Muscle layer of duodenum (tissue), 2 donors: ENCODE results near the gene KCNMA1.

ENCODE experiments used
- H3K27ac ChIP-seq: one replicate; pipeline ENCODE4 v1.7.0; 2013; ENCODE audit warnings: mild to moderate bottlenecking, low read length
- H3K27me3 ChIP-seq: one replicate; pipeline ENCODE4 v1.7.0; 2013; ENCODE audit warnings: low read depth, mild to moderate bottlenecking, control low read depth, low read length
- H3K36me3 ChIP-seq, 2 donors: one replicate each; pipeline ENCODE4 v1.7.0; 2013; ENCODE audit warnings: low read length in 2 of 2, control low read depth in 1 of 2, mild to moderate bottlenecking in 1 of 2; ENCODE audit not compliant: insufficient read depth in 2 of 2, control insufficient read depth in 1 of 2
- H3K4me1 ChIP-seq, 2 donors: one replicate each; pipeline ENCODE4 v1.7.0; 2013; ENCODE audit warnings: low read length in 2 of 2, mild to moderate bottlenecking in 2 of 2, control low read depth in 1 of 2, moderate library complexity in 1 of 2; ENCODE audit not compliant: insufficient read depth in 2 of 2, control insufficient read depth in 1 of 2
- H3K4me3 ChIP-seq, 2 donors: one replicate each; pipeline ENCODE4 v1.7.0; 2013; ENCODE audit warnings: low read length in 2 of 2, low read depth in 1 of 2, mild to moderate bottlenecking in 1 of 2
- H3K9me3 ChIP-seq, 2 donors: one replicate each; pipeline ENCODE4 v1.7.0; 2013; ENCODE audit warnings: low read length in 2 of 2, control low read depth in 1 of 2, mild to moderate bottlenecking in 1 of 2; ENCODE audit not compliant: control insufficient read depth in 1 of 2
- donor health status: healthy.

Gene KCNMA1

DNA sequence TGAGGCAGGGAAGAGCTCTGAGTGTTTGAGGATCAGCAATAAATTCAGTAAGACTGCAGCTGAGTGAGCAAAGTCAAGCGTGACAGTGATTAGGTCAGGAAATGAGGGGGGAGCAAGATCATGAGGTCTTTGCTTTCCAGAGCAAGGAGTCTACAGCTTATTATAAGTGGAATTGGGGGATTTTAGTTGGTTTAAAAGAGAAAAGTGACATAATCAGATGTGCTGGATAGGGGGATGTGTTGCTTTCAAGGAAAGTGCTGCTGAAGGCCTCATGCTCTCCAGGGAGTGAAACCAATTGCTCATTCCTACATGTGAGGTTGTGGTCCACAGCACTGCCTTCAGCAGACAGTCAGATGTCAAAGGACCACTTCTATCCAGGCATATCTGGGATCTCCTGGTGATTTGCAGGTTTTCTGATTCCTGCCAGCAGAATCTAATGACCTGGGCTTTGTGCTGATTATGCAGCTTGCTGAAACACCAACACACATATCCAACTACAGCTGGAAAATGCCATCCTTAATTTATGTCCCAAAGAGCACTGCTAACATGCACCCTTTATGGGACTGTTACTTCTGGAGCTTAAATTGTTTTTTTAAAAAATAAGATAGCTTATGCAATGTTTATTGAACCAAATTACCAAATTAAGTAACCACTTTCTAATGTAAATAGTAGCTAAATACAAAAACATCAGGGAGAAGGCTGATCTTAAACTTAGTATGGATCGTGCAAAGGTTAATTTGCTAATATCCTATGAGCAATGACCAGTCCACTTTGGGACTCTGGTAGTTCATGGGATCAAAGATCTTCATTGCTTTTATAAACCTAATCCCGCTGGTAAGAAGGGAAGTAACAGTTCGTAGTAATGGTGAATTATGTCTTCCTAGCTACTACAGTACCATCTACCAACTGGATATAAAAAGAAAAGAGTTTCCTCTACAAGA, 607.6 kb downstream of the KCNMA1 start:
- no peaks in the 10 kb centered on the region for H3K27me3 ChIP-seq
- H3K4me3 ChIP-seq: no peak overlapping the region
- H3K4me1 ChIP-seq: no peaks in the 10 kb centered on the region
- H3K9me3 ChIP-seq: no peaks in the 10 kb centered on the region
- H3K27ac ChIP-seq: no peak overlapping the region
- no peaks in the 10 kb centered on the region for H3K36me3 ChIP-seq

DNA sequence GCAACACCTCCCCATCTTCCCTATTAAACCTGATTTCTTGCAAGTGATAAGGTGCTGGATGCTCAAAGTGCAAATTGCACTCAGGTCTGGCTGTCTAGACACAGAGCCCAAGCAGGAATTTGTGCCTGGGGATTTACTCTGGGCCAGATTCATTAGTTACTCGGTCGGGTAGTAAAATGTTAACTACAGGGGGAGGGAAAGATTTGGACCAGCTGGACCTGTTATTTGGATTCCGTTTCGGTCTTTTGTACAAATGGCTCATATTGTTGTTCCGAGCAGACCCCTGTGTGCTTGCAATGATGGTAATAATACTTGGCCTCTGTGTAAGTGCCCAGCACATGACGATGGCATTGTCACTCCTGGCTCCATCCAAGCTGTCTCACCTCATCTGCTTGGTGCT, 609.6 kb downstream of the KCNMA1 start:
- Histone ChIP-seq H3K4me3 (no peak overlapping the region), H3K27ac (no peak overlapping the region), H3K4me1 (no peaks in the 10 kb centered on the region), H3K9me3 (no peaks in the 10 kb centered on the region), H3K27me3 (no peaks in the 10 kb centered on the region), H3K36me3 (no peaks in the 10 kb centered on the region)

DNA sequence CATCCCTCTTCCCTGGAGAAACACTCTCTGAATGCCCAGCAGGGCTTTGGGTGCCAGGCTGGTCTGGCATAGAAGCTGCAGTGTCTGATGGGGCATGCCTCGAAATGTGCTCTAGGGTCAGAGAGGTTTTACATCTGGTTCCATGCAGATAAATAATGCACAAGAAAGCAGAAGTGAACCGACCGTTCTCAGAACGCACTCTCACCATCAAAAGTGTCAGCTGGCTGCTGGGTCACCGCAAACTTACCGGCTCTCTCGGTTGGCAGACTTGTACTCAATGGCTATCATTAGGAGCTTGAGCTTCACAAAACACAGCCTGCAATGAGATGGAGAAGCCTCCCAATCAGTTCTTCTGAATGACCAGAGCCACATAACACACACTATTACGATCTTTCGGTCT, 610.0 kb downstream of the KCNMA1 start:
- Histone ChIP-seq H3K27me3 (no peaks in the 10 kb centered on the region), H3K36me3 (no peaks in the 10 kb centered on the region), H3K27ac (no peak overlapping the region), H3K4me3 (no peak overlapping the region), H3K4me1 (no peaks in the 10 kb centered on the region), H3K9me3 (no peaks in the 10 kb centered on the region)

DNA sequence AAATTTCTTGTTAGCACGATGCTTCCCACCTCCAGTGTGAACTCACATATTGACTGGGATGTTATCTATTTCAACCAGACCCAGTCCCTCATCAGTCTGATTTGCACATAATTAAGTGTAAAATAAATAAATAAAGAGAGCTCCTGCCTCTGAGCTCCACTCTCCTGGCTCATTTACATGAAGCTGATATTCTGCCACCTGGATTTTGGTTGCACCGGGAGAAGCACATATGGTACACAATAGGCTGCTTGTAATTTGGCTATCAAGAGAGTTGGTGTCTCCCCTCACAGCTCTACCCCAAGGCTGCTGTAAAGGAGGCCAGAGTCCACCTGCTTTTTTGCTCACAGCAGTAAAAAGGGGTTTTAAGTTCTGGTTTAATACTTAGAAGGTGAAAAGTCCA, 610.5 kb downstream of the KCNMA1 start:
- H3K36me3 ChIP-seq: no peaks in the 10 kb centered on the region

DNA sequence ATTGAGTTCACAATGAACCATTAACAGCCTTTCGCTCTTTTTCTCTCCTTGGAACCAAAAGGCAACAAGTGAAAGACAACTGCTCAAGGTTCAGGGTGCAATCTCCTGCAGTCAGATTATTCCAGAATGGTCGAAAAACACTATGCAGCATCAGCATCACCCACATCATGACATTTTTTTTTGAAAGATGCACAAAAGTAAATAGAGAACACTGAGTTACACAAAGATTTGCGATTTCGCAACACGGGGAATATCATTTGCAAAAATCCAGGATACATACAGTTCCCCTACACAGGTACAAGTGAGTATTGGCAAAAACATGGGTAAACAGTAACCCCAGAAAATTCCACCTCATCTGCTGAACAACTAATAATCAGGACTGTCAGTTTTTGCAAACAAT, 611.5 kb downstream of the KCNMA1 start:
- Histone ChIP-seq H3K27me3 (no peaks in the 10 kb centered on the region), H3K4me3 (no peak overlapping the region), H3K4me1 (no peaks in the 10 kb centered on the region), H3K36me3 (no peaks in the 10 kb centered on the region), H3K27ac (no peak overlapping the region), H3K9me3 (no peaks in the 10 kb centered on the region)

More for the DNA sequence above, 610.5 kb downstream of the KCNMA1 start:
- Histone ChIP-seq H3K4me1 (no peaks in the 10 kb centered on the region), H3K9me3 (no peaks in the 10 kb centered on the region), H3K4me3 (no peak overlapping the region), H3K27ac (no peak overlapping the region), H3K27me3 (no peaks in the 10 kb centered on the region)

DNA sequence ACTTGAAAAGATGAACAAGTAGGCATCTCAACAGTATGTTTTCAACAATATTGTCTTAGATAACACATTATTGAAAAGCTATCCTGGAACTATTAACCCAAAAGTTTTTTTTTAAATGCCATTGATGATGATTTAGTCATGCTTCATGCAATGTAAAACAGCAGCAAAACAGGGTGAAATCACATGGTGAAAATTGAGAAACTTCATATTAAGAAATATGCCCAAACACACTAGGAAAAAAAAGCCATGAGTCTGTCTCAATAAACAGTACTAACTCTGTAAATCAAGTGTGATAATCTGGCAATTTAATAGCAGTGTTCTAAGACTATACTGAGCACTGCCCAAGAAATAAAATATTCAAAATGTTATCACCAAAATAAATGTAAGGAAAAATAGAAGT, 613.1 kb downstream of the KCNMA1 start:
- H3K27me3 ChIP-seq: no peaks in the 10 kb centered on the region
- H3K9me3 ChIP-seq: no peaks in the 10 kb centered on the region
- H3K4me1 ChIP-seq: no peaks in the 10 kb centered on the region
- no peak overlapping the region for H3K4me3 ChIP-seq
- no peak overlapping the region for H3K27ac ChIP-seq
- H3K36me3 ChIP-seq: no peaks in the 10 kb centered on the region

DNA sequence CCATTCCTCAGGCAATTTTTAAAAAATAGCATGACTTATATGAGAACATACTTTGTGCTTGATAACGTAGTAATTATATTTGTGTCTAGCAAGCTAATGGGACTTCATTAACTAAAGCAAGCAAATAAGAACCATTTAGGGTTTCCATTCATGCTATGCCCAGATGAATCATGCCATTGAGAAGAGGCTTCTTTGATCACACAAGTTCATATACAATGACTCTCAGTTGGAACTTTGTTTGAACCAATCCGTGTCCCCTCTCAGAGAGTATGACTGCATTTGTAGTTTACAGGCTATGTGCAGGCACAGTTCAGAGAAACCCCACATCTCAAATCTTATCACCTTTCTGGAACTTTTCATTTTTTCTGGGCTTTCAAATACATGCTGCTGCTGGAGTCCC, 614.2 kb downstream of the KCNMA1 start:
- Histone ChIP-seq H3K4me1 (no peaks in the 10 kb centered on the region), H3K27ac (no peak overlapping the region), H3K4me3 (no peak overlapping the region), H3K27me3 (no peaks in the 10 kb centered on the region), H3K9me3 (no peaks in the 10 kb centered on the region), H3K36me3 (no peaks in the 10 kb centered on the region)

DNA sequence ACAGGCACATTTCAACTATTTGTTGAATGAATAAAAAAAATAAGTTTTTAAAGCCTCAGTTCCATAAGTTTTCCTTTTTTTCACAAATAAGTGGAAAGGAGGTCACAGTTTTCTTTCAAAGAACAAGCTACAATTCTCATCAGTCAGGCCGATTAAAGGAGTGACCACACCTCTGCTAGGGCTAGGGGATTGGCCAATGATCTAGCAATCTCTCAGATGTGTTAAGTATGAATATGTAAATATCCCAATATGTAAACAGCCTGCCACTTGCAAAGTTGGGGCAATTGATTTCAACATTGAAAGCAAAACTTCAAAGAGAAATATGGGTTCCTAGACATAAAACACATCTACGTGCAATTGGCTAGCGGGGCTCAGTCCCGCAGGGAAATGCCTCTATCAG, 614.9 kb downstream of the KCNMA1 start:
- Histone ChIP-seq H3K4me1 (no peaks in the 10 kb centered on the region), H3K27ac (no peak overlapping the region), H3K4me3 (no peak overlapping the region), H3K36me3 (no peaks in the 10 kb centered on the region), H3K27me3 (no peaks in the 10 kb centered on the region), H3K9me3 (no peaks in the 10 kb centered on the region)

DNA sequence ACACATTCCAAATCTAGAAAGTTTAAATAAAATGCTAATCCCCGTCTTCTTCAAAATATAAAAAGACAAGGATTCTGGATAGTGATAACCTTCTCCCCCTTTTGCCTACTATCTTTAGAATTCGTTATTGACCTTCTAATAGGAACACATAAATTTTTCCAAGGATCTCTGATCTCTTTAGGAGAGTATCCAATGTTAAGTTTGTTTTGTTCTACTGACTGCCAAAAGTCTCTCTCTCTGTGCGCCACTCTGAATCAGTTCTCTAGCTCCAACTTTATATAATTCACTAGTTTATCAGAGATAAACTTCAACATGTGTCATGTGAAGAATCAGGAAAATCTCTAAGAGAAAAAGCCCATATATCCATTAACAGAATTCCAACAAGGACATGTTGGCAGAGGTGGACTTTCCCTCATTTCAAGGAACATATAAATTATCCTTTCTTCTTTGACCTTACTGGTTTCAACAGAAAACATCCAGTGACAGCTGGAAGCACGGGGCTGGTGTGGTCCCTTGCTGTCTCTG, 615.6 kb downstream of the KCNMA1 start:
- H3K4me1 ChIP-seq: no peaks in the 10 kb centered on the region
- no peaks in the 10 kb centered on the region for H3K9me3 ChIP-seq
- H3K4me3 ChIP-seq: no peak overlapping the region
- no peak overlapping the region for H3K27ac ChIP-seq
- no peaks in the 10 kb centered on the region for H3K36me3 ChIP-seq
- no peaks in the 10 kb centered on the region for H3K27me3 ChIP-seq

DNA sequence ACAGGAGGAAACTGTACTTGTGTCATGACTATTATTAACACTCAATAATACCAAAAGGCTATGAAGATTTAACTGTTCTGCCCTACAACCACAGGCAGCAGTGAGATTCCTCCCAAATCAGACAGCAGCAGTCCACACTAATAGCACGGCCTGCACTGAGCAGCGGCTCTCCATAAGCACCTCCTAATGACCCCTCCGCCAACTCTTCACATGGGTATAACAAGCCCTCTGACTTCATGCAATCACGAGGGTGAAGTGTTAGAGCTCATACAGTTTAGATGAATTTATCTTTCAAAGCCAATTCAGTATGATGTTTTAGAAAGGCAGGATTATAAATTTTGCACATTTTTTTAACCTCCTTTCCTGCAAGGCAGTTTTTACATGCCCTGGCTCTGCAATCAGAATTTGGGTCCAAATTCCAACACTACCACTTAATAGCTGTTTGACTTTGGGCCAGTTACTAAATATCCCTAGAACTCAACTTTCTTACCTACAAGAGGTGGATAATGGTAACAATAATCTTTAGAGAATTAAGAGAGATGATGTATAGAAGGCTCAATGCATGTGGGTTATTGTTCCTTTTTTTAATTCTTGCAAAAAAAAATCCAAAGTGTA, 617.1 kb downstream of the KCNMA1 start:
- no peaks in the 10 kb centered on the region for H3K27me3 ChIP-seq
- H3K36me3 ChIP-seq: no peaks in the 10 kb centered on the region
- no peaks in the 10 kb centered on the region for H3K9me3 ChIP-seq
- no peaks in the 10 kb centered on the region for H3K4me1 ChIP-seq
- H3K27ac ChIP-seq: no peak overlapping the region
- H3K4me3 ChIP-seq: no peak overlapping the region

DNA sequence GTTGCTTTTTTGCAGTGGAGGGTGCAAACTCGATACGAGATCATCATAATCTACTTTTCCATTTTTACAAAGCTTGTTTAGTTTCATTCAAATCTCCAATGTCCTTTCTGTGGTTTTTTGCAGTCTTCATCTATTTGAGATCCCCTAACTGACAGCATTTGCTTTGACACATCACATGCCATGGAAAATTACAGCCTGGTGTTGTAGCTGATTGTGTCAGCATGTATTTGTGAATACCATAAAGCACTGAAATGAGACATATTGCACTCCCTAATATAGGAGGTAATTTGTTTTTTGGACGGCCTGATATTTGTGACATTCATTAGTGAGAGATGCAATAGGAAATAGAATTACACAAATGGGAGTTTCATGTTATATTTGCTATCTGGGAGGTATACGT, 620.8 kb downstream of the KCNMA1 start:
- Histone ChIP-seq H3K36me3 (no peaks in the 10 kb centered on the region), H3K27ac (no peak overlapping the region), H3K4me1 (peaks cover 2 to 9% of the 10 kb centered on the region in 2 donors), H3K9me3 (no peaks in the 10 kb centered on the region), H3K27me3 (no peaks in the 10 kb centered on the region), H3K4me3 (no peak overlapping the region)
